Mesenchymal stem cell (in vitro differentiated cells and primary cell): ENCODE measurements around the gene ODAM.

Experiments used
- DNase-seq: peaks from one replicate; pipeline ENCODE4 v3.0.0-alpha.2; 2013
- H2AFZ ChIP-seq: one replicate; pipeline ENCODE4 v1.6.1; 2013; ENCODE audit warnings: low read depth, mild to moderate bottlenecking, control low read depth, inconsistent platforms, low read length, moderate library complexity
- H2AK5ac ChIP-seq: 2 replicates; pipeline ENCODE4 v1.6.1; 2013; ENCODE audit warnings: low read length, moderate library complexity, mild to moderate bottlenecking, inconsistent platforms; ENCODE audit not compliant: severe bottlenecking
- H2BK120ac ChIP-seq: one replicate; pipeline ENCODE4 v1.6.1; 2013; ENCODE audit warnings: low read depth, mild to moderate bottlenecking, inconsistent platforms, low read length, moderate library complexity
- H2BK12ac ChIP-seq, 2 experiments: one replicate each; pipeline ENCODE4 v1.6.1; 2013; ENCODE audit warnings: inconsistent platforms in 2 of 2, low read length in 2 of 2, mild to moderate bottlenecking in 2 of 2, moderate library complexity in 2 of 2, control low read depth in 1 of 2
- H2BK15ac ChIP-seq: one replicate; pipeline ENCODE4 v1.6.1; 2013; ENCODE audit warnings: mild to moderate bottlenecking, low read depth, inconsistent platforms; ENCODE audit not compliant: poor library complexity, severe bottlenecking
- H2BK5ac ChIP-seq: 2 replicates; pipeline ENCODE4 v1.6.1; 2013; ENCODE audit warnings: low read depth, mild to moderate bottlenecking, low read length, control low read depth, inconsistent platforms; ENCODE audit not compliant: poor library complexity, severe bottlenecking
- H3K14ac ChIP-seq, 2 experiments: one replicate each; pipeline ENCODE4 v1.6.1; 2013; ENCODE audit warnings: inconsistent platforms in 2 of 2, low read length in 2 of 2, control low read depth in 1 of 2, mild to moderate bottlenecking in 1 of 2, moderate library complexity in 1 of 2
- H3K18ac ChIP-seq, 2 experiments: one replicate each; pipeline ENCODE4 v1.6.1; 2013; ENCODE audit warnings: inconsistent platforms in 2 of 2, low read length in 2 of 2, control low read depth in 1 of 2, low read depth in 1 of 2, mild to moderate bottlenecking in 1 of 2
- H3K23ac ChIP-seq, 2 experiments: one replicate each; pipeline ENCODE4 v1.6.1; 2013; ENCODE audit warnings: inconsistent platforms in 2 of 2, low read length in 2 of 2, mild to moderate bottlenecking in 2 of 2, moderate library complexity in 2 of 2, control low read depth in 1 of 2
- H3K27ac ChIP-seq: 2 replicates; pipeline ENCODE4 v1.5.1; 2013; ENCODE audit warnings: mild to moderate bottlenecking, moderate library complexity, low read length, control low read depth, inconsistent platforms; ENCODE audit not compliant: poor library complexity, severe bottlenecking
- H3K27me3 ChIP-seq, 2 experiments: 2 replicates each; pipeline versions ENCODE4 v1.6.1 to v1.7.0; 2013; ENCODE audit warnings: low read length in 2 of 2, mild to moderate bottlenecking in 2 of 2, moderate library complexity in 2 of 2, control low read depth in 1 of 2, inconsistent platforms in 1 of 2; ENCODE audit not compliant: control insufficient read depth in 1 of 2, insufficient read depth in 1 of 2
- H3K36me3 ChIP-seq, 2 experiments: 2 replicates each; pipeline versions ENCODE4 v1.6.1 to v1.7.0; 2013; ENCODE audit warnings: low read length in 2 of 2, control low read depth in 1 of 2, inconsistent platforms in 1 of 2, low read depth in 1 of 2, mild to moderate bottlenecking in 1 of 2; ENCODE audit not compliant: insufficient read depth in 2 of 2, control insufficient read depth in 1 of 2
- H3K4ac ChIP-seq, 2 experiments: one replicate each; pipeline ENCODE4 v1.6.1; 2013; ENCODE audit warnings: inconsistent platforms in 2 of 2, low read length in 2 of 2, mild to moderate bottlenecking in 2 of 2, moderate library complexity in 2 of 2, control low read depth in 1 of 2, low read depth in 1 of 2
- H3K4me1 ChIP-seq: 2 replicates; pipeline ENCODE4 v1.6.1; 2013; ENCODE audit warnings: low read depth, low read length, control low read depth; ENCODE audit not compliant: control insufficient read depth, insufficient read depth
- H3K4me2 ChIP-seq: 2 replicates; pipeline ENCODE4 v1.6.1; 2013; ENCODE audit warnings: low read length, mild to moderate bottlenecking, inconsistent platforms; ENCODE audit not compliant: poor library complexity, severe bottlenecking
- H3K4me3 ChIP-seq, 2 experiments: 2 replicates each; pipeline versions ENCODE4 v1.5.1 to v1.7.0; 2013; ENCODE audit warnings: low read length in 2 of 2, mild to moderate bottlenecking in 2 of 2, control low read depth in 1 of 2, low read depth in 1 of 2; ENCODE audit not compliant: insufficient read depth in 1 of 2
- H3K79me1 ChIP-seq: replicated peaks from 2 replicates; pipeline ENCODE4 v1.6.1; 2013; ENCODE audit warnings: mild to moderate bottlenecking, control low read depth, low read length, inconsistent platforms; ENCODE audit not compliant: poor library complexity, severe bottlenecking
- H3K9ac ChIP-seq: 2 replicates; pipeline ENCODE4 v1.7.0; 2013; ENCODE audit warnings: mild to moderate bottlenecking, low read length, moderate library complexity
- H3K9me3 ChIP-seq: 2 replicates; pipeline ENCODE4 v1.7.0; 2013; ENCODE audit warnings: mild to moderate bottlenecking, low read length; ENCODE audit not compliant: control insufficient read depth
- H4K8ac ChIP-seq: one replicate; pipeline ENCODE4 v1.6.1; 2013; ENCODE audit warnings: inconsistent platforms, mild to moderate bottlenecking, low read length, moderate library complexity
- H4K91ac ChIP-seq: one replicate; pipeline ENCODE4 v1.6.1; 2013; ENCODE audit warnings: mild to moderate bottlenecking, low read length, inconsistent platforms
- WGBS: methylation state at CpG from one replicate; pipeline ENCODE4 v1.1.7; 2013; ENCODE audit warnings: mixed read lengths; 5-methylcytosine and 5-hydroxymethylcytosine counted together

ODAM gene

GRCh38 chr4:70181864-70182263 is 13.7 kb upstream of the ODAM start:
- Histone ChIP-seq H3K27me3 (no peaks in the 10 kb centered on the region), H2BK12ac (no peak overlapping the region), H2BK15ac (no peak overlapping the region), H3K23ac (no peak overlapping the region), H3K79me1 (no peaks in the 10 kb centered on the region), H3K9ac (no peak overlapping the region), H3K36me3 (no peaks in the 10 kb centered on the region), H2BK120ac (no peak overlapping the region), H2BK5ac (no peak overlapping the region), H3K9me3 (no peaks in the 10 kb centered on the region), H3K27ac (no peak overlapping the region), H2AFZ (no peak overlapping the region), H3K4me1 (no peaks in the 10 kb centered on the region), H2AK5ac (no peak overlapping the region), H4K91ac (no peak overlapping the region), H3K18ac (no peak overlapping the region), H3K14ac (no peak overlapping the region), H3K4ac (no peak overlapping the region), H3K4me2 (no peak overlapping the region), H3K4me3 (no peak overlapping the region), H4K8ac (no peak overlapping the region)
- WGBS, result no CpG with 5 or more reads among the region's 1 CpG
- DNase-seq, result no peak

GRCh38 chr4:70182517-70183167 is 12.9 kb upstream of the ODAM start:
- DNase-seq, result no peak
- Histone ChIP-seq H3K23ac (no peak overlapping the region), H3K4ac (no peak overlapping the region), H2BK15ac (no peak overlapping the region), H3K4me3 (no peak overlapping the region), H3K9ac (no peak overlapping the region), H3K18ac (no peak overlapping the region), H3K79me1 (no peaks in the 10 kb centered on the region), H3K9me3 (no peaks in the 10 kb centered on the region), H3K27me3 (no peaks in the 10 kb centered on the region), H3K4me1 (no peaks in the 10 kb centered on the region), H3K27ac (no peak overlapping the region), H4K91ac (no peak overlapping the region), H2BK12ac (no peak overlapping the region), H3K14ac (no peak overlapping the region), H2BK120ac (no peak overlapping the region), H2AFZ (no peak overlapping the region), H2AK5ac (no peak overlapping the region), H4K8ac (no peak overlapping the region), H3K36me3 (no peaks in the 10 kb centered on the region), H3K4me2 (no peak overlapping the region), H2BK5ac (no peak overlapping the region)
- 74% methylated on average over 2 of the region's 2 CpGs for WGBS

GRCh38 chr4:70183168-70183939 is 12.2 kb upstream of the ODAM start:
- Histone ChIP-seq H3K9ac (no peak overlapping the region), H3K4me1 (no peaks in the 10 kb centered on the region), H3K4me3 (no peak overlapping the region), H2AFZ (no peak overlapping the region), H3K9me3 (no peaks in the 10 kb centered on the region), H3K79me1 (no peaks in the 10 kb centered on the region), H3K14ac (no peak overlapping the region), H3K18ac (no peak overlapping the region), H3K27ac (no peak overlapping the region), H2BK15ac (no peak overlapping the region), H3K36me3 (no peaks in the 10 kb centered on the region), H4K91ac (no peak overlapping the region), H2BK12ac (no peak overlapping the region), H4K8ac (no peak overlapping the region), H2BK120ac (no peak overlapping the region), H2BK5ac (no peak overlapping the region), H3K4ac (no peak overlapping the region), H3K4me2 (no peak overlapping the region), H3K23ac (no peak overlapping the region), H3K27me3 (no peaks in the 10 kb centered on the region), H2AK5ac (no peak overlapping the region)
- WGBS, result 51% methylated on average over 6 of the region's 6 CpGs
- DNase-seq, result peak; percentile 54

GRCh38 chr4:70183940-70184246 is 11.6 kb upstream of the ODAM start:
- Histone ChIP-seq H3K9ac (no peak overlapping the region), H3K4ac (no peak overlapping the region), H2AFZ (no peak overlapping the region), H3K36me3 (no peaks in the 10 kb centered on the region), H2BK15ac (no peak overlapping the region), H3K14ac (no peak overlapping the region), H2BK5ac (no peak overlapping the region), H2BK120ac (no peak overlapping the region), H3K27ac (no peak overlapping the region), H2AK5ac (no peak overlapping the region), H3K9me3 (no peaks in the 10 kb centered on the region), H4K8ac (no peak overlapping the region), H3K18ac (no peak overlapping the region), H3K79me1 (no peaks in the 10 kb centered on the region), H2BK12ac (no peak overlapping the region), H3K4me1 (no peaks in the 10 kb centered on the region), H3K23ac (no peak overlapping the region), H3K27me3 (no peaks in the 10 kb centered on the region), H3K4me3 (no peak overlapping the region), H3K4me2 (no peak overlapping the region), H4K91ac (no peak overlapping the region)
- no CpG with 5 or more reads among the region's 1 CpG for WGBS
- DNase-seq, result no peak
